Stimulated activated CD8-positive, alpha-beta memory T cell treated with anti-CD3 and anti-CD28 coated beads, Interleukin-2, amount 100 ng/mL, for 1 hour (primary cell): ENCODE measurements around the gene WNT2.
"Not testable (repeated sequence)": the region's sequence is repeated elsewhere in the genome, so short reads cannot be mapped to it uniquely, and the experiment has no call there.

Experiments used
- DNase-seq, 2 donors: peaks; one replicate each; pipeline ENCODE4 v3.0.0-alpha.2; 2020; ENCODE audit warnings: low read depth in 2 of 2

WNT2 gene

DNA sequence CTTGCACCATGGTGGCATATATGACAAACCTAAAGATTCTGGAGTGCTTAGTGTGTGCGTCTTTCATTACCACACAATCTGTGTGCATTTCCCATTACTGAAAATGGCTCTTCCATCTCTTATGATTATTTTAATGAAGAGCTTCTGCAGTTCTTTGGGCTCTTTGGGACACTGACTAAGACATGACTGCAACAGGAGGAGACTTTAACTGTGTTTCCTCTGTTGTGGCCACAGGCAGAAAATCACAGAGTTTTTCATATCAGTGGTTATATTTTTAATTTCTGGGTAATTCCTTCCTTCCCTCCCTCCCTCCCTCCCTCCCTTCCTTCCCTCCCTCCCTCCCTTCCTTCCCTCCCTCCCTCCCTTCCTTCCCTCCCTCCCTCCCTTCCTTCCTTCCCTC, 58.1 kb downstream of the WNT2 start:
- no peak for DNase-seq

DNA sequence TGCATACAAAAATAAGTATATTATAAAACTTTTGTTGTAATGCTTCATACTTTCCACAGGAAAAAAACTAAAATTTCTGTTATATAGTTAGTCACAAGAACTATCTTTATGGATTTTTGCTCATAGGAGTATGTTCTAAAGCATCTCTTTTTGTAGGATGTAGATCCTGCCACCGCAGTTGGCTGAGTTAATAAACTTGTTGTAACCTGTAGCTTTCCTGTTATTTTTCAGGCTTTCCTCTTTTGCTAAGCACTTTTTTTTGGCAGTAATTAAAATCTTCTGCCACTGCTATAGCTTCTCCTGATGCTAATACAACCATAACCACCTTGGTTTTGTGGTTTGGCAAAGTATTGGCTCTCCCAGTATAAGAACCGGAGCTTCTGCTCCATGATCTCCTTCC, 60.3 kb downstream of the WNT2 start:
- no peak for DNase-seq

DNA sequence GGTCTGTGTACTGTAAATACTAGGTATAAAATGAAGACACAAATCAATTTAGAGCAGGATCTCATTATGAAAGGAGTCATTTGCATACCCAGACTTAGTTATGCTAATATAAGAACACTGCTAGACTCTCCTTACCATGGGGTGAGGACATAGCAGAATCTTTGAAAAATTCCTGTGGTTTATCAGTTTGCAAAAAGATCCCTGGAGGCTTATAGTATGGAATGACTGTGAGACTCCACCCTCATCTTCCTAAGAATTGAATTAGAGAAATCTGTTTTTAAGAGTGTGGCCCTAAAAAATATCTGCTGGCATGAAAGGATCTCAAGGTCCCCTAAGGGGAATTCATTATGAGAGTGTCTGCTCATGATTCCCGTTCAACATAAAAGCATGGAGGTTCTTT, 63.2 kb downstream of the WNT2 start:
- DNase-seq = no peak

DNA sequence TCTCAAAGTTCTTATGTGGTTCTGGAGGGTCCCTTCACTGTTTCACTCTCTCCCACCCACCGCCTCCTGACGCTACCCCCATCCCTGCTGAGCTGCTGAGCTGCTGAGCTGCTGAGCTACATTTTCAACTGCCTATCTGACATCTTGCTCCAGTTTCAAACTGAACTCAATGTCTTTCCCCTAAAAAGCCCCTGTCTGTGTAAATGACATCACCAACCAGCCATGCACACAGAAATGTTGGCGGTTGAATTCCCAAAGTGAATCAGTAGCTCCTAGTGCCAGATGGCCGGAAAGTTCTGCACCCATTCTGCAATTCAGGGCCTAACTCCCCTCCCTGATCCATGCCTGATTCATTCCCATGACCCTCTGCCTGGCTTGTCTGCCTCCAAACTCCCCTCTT, 71.2 kb downstream of the WNT2 start:
- DNase-seq = no peak

DNA sequence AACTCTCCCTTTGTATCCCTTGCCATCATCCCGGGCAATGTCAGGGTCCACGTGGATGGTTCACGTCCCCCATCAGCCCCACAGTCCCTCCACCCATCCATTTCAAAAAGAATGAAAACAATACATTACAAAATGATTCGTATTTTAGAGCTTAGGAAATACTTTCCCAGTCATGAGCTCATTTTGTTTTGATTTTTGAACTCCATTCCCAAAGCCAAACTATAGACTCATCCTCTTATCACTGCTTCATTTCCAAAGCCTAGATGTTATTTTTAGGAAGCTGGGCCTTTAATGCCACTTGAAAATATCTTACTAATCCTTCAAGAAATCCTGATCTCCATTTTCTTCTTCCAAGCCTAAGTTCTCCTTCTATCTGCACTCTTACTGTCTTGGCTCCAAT, 72.1 kb downstream of the WNT2 start:
- DNase-seq = no peak

DNA sequence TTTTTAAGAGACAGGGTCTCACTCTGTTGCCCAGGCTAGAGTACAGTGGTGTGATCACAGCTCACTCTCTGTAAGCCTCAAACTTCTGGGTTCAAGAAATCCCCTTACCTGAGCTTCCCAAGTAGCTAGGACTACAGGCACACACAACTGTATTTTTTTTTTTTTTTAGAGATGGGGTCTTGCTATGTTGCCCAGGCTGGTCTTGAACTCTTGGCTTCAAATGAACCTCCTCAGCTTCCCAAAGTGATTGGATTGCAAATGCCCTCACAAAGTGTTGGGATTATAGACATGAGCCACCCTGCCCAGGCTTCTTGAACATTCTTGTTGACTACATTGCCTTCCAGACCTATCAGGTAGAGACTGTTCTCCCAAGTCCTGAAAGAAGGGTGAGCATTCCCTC, 72.6 kb downstream of the WNT2 start:
- DNase-seq = no peak

DNA sequence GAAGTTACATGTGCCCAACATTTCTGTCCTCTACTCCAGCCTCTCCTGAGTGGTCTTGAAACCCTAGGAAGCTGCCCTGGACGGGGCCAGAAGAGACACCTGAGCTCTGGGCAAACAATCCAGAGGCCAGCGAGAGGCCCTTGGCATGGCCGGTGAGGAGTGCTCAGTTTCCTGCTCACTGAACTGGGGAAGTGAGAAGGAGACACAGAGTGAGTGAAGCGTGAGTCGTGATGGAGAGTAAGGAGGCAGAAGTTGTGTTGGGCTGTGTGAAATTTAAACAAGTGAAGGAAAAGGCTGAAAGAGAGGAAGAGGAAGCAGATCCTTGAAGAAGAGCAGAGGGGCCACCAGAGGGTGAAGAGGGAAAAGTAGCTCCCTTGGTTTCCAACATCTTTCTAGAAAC, 73.2 kb downstream of the WNT2 start:
- DNase-seq = no peak

DNA sequence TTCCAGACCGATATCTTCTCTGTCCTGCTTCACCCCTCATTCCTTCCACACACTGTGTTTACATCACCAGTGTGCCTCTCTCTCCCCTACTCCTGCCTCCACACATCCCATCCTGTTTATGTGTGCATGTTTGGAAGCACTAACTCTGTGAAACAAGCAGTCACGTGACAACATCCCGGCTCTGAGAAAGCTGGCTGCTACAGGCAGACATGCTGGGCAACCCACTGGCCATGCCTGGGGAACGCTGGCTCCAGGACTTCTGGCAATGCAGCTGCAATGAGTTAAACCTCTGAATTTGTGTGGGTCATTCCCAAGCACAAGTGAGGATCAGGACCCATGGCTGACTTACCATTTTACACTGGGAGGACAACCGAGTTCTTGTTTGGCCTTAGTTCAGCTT, 74.0 kb downstream of the WNT2 start:
- no peak for DNase-seq

DNA sequence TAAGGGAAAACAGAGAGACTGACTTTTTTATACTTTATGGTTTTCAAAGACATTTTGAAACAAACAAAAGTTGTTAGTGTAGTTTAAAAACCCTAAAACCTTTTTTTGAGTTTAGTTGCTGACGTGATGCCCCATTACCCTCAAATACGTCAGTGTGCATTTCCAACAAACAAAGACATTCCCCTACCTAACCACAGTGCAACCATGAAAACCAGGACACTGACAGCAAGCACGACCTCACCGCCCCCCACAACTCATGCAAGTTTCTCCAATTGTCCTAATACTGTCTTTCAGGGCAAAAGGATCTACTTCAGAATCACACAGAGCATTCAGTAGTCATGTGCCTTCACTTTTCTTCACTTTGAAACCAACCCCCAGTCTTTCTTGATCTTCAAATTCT, 75.0 kb downstream of the WNT2 start:
- no peak for DNase-seq

DNA sequence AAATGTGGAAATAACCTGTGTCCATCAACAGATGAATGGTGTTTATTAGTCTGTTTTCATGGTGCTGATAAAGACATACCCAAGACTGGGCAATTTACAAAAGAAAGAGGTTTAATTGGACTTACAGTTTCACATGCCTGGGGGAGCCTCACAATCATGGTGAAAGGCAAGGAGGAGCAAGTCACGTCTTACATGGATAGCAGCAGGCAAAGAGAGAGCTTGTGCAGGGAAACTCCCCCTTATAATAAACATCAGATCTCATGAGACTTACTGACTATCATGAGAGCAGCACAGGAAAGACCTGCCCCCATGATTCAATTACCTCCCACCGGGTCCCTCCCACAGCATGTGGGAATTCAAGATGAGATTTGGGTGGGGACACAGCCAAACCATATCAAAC, 77.2 kb downstream of the WNT2 start:
- DNase-seq = not testable (repeated sequence)

DNA sequence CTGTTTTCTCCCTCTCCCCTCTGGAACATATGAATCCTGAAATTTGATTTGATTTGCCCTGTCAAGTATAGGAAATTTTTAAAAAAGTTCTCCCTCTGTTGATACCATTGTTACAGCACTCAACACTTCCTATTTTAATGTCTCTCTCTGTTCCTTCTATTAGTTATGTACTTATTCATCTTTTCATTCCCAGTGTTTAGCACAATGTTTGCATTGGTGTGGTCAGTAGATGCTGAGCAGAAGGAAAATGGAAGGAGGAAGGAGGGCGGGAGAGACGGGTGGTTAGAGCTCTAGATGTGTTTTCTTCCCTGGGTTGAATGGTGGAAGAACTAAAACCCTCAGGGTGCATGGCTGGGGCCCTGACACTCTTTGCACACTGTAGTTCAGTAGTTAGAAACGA, 79.5 kb downstream of the WNT2 start:
- no peak for DNase-seq

DNA sequence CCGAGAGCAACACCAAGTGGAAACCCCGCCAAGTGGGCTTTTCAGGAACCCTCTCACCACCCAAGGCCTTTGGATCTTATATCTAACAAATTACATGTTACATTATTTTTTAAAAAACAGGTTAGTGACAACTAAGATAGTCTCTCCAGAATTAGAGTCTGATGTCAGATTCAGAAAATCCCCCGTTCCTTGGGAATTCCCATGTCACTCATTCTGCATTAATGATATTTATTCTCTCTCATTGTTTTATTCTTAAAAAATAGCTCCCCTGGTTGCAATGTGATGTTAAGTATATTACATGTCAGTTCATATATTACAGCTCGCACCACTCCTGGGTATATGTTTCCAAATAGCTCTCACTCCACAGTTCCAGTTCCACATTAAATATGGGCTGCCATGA, 81.8 kb downstream of the WNT2 start:
- DNase-seq = no peak

DNA sequence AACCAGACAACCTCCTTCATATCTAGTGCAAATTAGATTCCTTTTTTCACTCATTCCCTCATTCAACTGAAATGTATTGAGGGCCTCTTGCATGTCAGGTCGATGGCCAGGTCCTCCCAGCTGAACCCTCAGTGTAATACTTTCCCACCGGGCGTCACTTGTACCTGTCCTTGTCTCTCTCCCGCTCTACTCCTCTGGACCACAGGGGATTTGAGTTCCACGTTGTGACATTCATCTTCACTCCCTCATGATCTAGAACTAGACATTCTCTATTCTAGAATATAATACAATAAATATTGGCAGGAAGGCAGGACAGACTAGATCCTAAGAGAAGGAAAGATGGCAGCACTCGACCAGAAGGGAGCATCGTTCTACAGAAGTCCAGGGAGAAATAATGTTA, 83.9 kb downstream of the WNT2 start:
- no peak for DNase-seq

DNA sequence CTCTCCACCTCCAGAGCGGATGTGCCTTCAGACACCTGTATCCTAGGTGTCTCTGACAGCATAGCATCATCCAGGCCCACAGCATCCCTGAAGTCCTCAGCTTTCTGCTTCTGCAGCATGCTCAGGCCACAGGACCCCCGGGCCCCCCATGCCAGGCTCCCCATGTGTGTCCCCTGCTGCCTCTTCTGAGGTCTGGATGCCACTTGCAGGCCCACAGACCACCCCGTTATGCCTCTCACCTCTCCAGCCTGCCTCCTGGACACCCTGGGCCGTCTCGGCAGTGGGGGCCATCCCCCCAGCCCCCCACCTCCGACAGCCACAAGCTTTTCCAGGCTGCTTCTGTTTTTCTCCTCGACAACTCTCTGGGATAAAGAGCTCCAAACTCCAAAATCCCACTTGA, 84.4 kb downstream of the WNT2 start:
- no peak for DNase-seq

DNA sequence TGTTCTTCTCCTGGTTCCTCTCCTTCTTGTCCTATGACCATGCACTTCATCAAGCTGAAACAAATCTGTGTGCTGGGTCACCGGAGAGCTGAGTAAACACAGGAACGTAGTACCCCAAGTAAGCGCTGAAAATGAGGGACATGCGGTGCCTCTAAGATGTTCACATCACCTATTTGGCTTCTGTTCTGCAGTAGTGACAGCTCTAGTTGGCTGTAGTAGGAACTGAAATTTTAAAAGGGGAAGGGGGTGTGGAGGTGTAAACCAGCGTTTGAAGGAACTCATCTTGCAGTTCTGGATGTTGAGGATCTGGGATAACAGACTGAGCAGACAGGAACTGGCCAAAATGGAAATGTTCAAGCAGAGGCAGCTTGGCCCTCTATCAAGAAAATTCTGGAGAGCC, 85.2 kb downstream of the WNT2 start:
- no peak for DNase-seq

DNA sequence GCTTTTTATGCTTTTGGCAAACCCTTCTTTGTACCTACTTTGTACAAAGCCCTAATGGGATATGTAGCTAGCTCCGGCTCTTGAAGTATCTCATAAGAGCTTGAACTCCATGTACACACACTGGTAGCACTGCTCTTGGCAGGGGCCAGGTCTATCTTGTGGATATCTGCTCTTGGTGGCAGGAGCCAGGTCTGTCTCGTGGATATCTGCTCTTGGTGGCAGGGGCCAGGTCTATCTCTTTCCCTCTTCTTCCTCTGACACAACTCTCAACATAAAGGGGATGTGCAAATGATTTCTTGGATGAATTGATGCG, 91.9 kb downstream of the WNT2 start:
- no peak for DNase-seq

DNA sequence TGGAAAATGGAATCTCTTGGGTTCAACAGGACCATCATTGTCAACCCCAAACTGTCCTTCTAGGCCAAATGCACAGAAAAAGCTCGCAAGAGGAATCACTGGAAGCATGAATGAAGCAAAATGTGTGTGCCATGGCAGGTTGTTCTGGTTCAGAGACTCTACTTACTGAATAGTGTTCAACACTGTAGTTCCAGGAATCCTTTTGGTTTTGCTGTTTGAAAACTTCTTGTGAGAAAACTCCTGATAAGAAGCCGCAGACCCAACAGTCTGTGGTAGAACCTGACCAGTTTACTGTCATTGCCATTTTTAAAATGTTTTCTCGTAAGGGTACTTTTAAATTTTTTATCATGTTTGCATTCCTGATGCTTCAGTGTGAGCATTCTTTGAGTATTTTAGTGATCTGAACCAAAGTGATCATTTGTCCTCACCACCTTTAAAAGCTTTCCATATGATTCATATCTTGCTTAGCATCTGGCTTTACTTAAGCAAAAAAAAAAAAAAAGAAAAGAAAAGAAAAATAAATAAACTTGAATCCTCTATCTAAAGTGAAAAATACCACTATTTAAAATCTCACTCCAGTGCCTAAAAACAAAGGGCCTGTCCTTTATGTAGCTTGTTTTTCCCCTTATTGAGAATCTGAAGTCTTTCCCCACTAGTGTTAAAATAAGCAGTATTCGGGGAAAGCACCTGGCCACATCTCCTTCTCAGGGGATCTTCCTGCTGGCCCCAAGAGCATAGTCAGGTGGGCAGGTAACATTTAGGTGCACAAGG, 92.4 kb downstream of the WNT2 start:
- no peak for DNase-seq

DNA sequence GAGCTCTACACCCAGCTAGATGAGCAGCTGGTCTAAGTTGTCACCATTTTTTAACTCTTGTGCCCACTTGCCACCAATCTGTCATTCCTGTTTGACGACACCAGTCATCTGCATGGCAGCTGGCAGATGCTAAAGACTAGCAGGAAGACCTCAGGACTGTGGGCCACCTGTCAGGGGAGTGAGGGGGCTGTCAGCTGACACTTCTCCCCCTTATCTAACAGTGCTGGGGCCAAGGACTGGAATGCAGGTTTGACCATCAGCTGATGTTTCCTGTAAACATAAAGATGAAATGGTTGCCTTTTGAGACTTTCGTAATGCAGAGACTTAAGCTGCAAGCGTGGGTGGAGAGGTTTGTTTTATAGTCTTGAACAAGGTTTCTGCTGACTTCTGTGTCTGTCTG, 93.5 kb downstream of the WNT2 start:
- DNase-seq = no peak

DNA sequence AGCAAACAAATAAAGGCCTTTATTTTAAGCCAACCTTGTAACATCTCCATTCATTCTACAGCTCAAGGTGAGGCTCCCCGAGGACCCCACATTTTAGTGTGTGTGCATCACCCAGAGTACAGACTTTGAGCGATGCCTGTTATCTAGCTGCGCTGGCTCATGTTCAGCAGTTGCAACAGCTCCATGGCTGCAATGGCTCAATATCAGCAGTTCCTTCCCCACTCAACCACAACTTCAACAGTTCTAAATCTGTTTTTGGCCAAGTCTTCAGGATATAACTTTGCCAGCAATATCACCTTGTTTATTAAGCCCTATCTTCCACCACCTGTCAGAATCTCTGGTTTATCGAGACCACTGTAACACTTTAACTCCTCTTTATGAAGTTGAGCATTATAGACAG, 95.8 kb downstream of the WNT2 start:
- no peak for DNase-seq

DNA sequence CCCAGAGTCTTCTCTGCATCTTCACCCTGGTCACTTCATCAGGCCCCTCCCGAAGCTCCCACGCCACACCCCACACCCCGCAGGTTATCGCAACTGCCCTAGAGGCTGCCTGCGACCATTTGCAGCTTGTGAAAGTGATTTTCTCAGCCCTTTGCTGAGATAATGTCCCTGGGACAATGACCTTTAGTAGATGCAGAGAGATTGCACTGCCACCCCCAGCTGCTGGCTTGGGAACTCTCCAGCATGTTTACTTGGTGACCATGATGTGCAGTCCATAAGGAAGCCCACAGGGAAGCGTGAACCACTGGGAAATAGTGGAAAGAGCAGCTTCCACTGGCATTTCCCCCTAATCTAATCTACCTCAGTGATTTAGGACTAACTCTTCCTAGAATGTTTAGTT, 97.3 kb downstream of the WNT2 start:
- no peak for DNase-seq
